A673 (cell line): ENCODE measurements around the gene ELK4.

Experiments used
- EZH2 ChIP-seq: fragments of 200-600 bp; sonication (generic); IDR thresholded peaks from 2 replicates; pipeline ENCODE4 v1.6.1; 2017; ENCODE audit warnings: borderline replicate concordance, low read depth, mild to moderate bottlenecking, mixed read lengths, antibody characterized with exemption, low read length; ENCODE audit not compliant: poor library complexity, severe bottlenecking
- TF ChIP-seq, protein P1 (sequence below): fragments of 300-800, 200-600 bp; sonication (generic); conservative IDR thresholded peaks from 2 replicates; pipeline ENCODE4 v1.5.1; 2017; ENCODE audit warnings: low read depth, mild to moderate bottlenecking, antibody characterized with exemption, low read length, moderate library complexity, mixed read lengths

DNA sequence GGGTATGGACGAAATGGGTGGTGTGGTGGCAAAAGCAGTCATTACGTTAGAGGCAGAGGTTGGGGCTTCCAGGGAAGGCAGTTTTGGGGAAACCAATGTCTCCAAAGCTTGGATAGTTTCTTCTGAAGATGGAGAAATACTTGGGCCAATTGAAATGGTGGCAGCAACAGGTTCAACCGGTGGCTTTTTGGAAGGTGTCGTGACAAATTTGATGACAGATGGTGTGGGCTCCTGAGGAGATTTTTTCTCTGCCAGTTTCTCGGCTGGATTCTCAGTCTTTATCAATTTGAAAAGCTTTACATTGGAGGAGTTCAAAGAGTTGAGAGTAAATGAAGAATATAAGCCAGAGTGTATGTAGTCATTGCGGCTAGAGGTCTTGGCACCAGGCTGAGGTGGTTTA, 11.5 kb downstream of the ELK4 start:
- no peak for TF ChIP-seq EZH2
- TF ChIP-seq, protein P1, sequence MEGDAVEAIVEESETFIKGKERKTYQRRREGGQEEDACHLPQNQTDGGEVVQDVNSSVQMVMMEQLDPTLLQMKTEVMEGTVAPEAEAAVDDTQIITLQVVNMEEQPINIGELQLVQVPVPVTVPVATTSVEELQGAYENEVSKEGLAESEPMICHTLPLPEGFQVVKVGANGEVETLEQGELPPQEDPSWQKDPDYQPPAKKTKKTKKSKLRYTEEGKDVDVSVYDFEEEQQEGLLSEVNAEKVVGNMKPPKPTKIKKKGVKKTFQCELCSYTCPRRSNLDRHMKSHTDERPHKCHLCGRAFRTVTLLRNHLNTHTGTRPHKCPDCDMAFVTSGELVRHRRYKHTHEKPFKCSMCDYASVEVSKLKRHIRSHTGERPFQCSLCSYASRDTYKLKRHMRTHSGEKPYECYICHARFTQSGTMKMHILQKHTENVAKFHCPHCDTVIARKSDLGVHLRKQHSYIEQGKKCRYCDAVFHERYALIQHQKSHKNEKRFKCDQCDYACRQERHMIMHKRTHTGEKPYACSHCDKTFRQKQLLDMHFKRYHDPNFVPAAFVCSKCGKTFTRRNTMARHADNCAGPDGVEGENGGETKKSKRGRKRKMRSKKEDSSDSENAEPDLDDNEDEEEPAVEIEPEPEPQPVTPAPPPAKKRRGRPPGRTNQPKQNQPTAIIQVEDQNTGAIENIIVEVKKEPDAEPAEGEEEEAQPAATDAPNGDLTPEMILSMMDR: no peak
